ENCODE measurements around the gene SLC22A14. TPM values are rescaled to one million over a fixed set of nuclear protein-coding genes. Genes with fewer than 3 reads are reported as not detected.
"Not testable (repeated sequence)": the region's sequence is repeated elsewhere in the genome, so short reads cannot be mapped to it uniquely, and the experiment has no call there.

Gene SLC22A14
- polyA plus RNA-seq, 1 donor: 1.1 TPM

- DNase-seq: no peak
Observed at GRCh38 chr3:38271553-38271952, 10.5 kb upstream of the SLC22A14 start.

GRCh38 chr3:38274864-38275649 is 7.0 kb upstream of the SLC22A14 start:
- no peak for DNase-seq

DNA sequence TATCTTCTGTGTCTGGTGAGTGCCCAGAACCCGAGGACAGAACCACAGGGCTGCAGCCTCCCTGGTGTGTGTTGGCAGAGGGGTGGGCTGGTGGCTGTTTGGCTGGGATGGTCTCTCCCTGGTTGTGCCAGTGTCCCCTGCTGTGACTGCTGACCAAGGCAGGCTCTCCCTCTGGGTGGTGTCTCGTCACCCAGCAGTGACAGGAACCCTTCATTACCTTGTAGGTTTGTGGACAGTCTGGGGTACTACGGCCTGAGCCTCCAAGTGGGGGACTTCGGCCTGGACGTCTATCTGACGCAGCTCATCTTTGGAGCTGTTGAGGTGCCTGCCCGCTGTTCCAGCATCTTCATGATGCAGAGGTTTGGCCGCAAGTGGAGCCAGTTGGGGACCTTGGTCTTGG is 6.4 kb upstream of the SLC22A14 start:
- no peak for DNase-seq

- DNase-seq: no peak
Observed at GRCh38 chr3:38276081-38276916, 5.8 kb upstream of the SLC22A14 start.

- DNase-seq: no peak
Observed at GRCh38 chr3:38276917-38277630, 5.0 kb upstream of the SLC22A14 start.

- DNase-seq: no peak
Observed at GRCh38 chr3:38278841-38279240, 3.3 kb upstream of the SLC22A14 start.

- no peak for DNase-seq
Observed at GRCh38 chr3:38283810-38284755, 2.0 kb downstream of the SLC22A14 start.

- DNase-seq: no peak
Observed at GRCh38 chr3:38284756-38285150, 2.7 kb downstream of the SLC22A14 start.

- DNase-seq: not testable (repeated sequence)
Observed at GRCh38 chr3:38289286-38290217, 7.5 kb downstream of the SLC22A14 start.

- not testable (repeated sequence) for DNase-seq
Observed at GRCh38 chr3:38297053-38297452, 15.0 kb downstream of the SLC22A14 start.

- no peak for DNase-seq
Observed at GRCh38 chr3:38297537-38297936, 15.4 kb downstream of the SLC22A14 start.

DNA sequence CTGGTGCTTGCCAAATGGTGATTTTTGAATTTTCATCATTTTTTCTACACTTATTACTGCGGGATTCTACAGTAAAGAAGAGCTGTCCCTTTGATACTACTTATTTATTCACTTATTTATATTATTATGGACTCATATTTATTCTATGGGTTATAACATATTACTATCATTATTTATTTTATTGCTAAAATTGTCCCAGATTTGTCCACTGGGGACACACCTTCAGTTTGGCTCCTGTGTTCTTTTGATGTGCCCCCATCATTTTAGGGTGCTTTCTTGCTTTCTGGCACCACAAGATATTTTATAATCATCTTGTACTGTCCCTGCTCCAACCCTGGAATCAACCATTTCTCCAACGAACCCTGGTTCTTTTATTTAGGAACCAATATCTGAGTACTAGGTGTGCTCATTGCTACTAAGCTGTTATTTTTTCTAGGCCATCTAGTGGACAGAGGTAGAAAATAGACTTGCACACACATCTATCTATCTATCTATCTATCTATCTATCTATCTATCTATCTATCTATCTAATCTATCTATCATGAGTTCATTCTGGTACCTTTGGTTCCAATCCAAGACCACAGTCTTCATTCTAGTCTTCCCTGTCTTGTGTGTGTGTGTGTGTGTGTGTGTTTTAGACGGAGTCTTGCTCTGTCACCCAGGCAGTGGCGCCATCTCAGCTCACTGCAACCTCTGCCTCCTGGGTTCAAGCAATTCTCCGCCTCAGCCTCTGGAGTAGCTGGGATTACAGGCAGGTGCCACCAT is 16.0 kb downstream of the SLC22A14 start:
- no peak for DNase-seq

GRCh38 chr3:38306941-38307340 is 24.8 kb downstream of the SLC22A14 start:
- no peak for DNase-seq

DNA sequence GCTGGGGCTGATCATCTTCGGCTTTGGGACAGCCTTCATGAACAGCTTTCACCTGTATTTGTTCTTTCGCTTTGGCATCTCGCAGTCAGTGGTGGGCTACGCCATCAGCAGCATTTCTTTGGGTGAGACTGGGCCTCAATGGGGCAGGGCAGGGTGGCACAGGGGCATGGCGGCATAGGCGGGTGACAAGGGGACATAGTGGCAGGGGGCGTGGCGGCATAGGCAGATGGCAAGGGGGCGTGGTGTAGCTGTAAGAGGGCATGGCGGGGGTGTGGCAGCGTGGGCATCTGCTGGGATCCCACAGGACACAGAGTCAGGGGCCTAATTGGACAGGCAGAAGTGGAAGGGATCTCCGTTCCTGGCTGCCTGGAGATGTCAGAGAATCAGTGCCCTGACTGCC is 25.5 kb downstream of the SLC22A14 start:
- no peak for DNase-seq

DNA sequence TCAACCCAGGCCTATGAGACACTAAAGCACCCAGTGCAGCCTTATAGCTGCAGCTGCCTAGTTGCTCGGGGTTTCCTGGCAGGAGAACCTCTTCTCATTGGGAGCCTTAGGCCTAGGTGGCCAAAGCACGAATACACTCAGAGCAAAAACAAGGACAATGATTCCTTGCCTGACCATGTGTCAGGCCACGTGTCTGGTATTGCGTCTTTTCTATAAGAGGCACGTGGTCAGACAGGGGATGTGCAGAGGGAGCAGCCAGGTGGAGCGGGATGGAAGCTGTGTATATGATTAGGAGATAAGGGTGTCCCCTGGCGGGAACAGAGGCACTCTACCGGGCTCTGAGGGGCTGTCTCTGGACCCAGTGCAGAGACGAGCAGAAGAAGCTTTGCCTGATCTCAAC is 26.4 kb downstream of the SLC22A14 start:
- DNase-seq: no peak

DNA sequence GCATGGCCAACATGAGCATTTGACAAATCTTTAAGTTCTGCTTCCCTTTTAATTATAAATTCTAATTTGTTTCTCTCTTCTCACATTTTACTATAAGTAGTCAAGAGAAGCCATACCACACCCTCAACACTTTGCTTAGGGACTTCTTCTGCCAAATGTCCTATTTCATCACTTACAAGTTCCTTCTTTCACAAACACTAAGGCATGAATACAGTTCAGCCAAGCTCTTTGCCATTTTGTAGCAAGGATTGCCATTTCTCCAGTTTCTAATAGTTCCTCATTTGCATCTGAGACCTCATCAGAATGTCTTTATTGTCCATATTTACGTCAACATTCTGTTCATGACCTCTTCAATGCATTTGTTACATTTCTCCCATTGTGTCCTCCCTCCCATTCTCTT is 29.4 kb downstream of the SLC22A14 start:
- DNase-seq: no peak

- no peak for DNase-seq
Observed at GRCh38 chr3:38311941-38312340, 29.8 kb downstream of the SLC22A14 start.

DNA sequence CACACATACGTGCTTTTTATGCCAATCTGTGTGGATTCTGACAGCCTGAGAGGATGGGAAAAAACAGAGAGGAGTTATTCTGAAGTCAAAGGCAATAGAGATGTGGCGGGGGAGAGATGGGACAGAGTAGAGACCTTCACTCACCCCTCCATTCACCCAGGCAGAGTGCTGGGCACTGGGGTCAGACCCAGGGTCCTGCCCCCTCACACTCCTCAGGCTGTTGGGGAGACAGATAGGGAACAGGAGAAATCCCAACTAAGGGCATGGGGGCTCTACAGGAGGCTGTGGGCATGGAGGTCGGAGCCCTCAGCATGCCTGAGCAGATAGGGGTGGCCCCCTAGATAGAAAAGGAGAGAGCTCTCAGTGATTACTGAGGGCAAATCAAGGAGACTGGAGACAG is 30.3 kb downstream of the SLC22A14 start:
- no peak for DNase-seq

GRCh38 chr3:38313263-38313662 is 31.2 kb downstream of the SLC22A14 start:
- no peak for DNase-seq

GRCh38 chr3:38313695-38314094 is 31.6 kb downstream of the SLC22A14 start:
- no peak for DNase-seq

All from left kidney (tissue), 2 donors.